ENCODE measurements around the gene RPL18A.
A peak's percentile ranks its signal among the peaks of the same experiment; 100 is the strongest.

- TF ChIP-seq POLR2A (IDR thresholded peaks at IDR 0.05) (no peak), CTCF (IDR thresholded peaks at IDR 0.05 in 4 of 5, conservative IDR thresholded peaks at IDR 0.05 in 1 of 5) (peak; percentile 85 to 99 (median 91))
Measured at GRCh38 chr19:17855280-17856152, 4.2 kb upstream of the RPL18A start.

All from gastrocnemius medialis (tissue), 4 donors.